Kasumi-1 (cell line): ENCODE measurements around the gene ADAMTS20.
A peak's percentile ranks its signal among the peaks of the same experiment; 100 is the strongest.

Source experiments
- DNase-seq, 2 experiments: peaks; one replicate each; lab custom pipeline; 2025; lab: John Stamatoyannopoulos, UW

Gene ADAMTS20

DNA sequence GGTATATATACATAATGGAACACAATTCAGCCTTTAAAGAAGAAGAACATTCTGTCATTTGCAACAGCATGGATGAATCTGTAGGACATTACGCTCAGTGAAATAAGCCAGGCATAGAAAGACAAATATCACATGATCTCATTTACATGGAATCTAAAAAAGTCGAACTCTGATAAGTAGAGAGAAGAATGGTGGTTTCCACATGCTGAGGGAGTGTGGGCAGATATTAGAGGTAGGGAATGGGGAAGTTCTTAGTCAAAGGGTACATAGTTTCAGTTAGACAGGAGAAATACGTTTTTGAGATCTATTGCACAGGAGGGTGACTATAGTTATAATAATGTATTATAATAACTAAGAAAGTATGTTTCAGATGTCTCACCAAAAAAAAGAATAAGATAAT, 71.4 kb downstream of the ADAMTS20 start:
- DNase-seq: peak in 1 of 2 experiments; percentile 14

DNA sequence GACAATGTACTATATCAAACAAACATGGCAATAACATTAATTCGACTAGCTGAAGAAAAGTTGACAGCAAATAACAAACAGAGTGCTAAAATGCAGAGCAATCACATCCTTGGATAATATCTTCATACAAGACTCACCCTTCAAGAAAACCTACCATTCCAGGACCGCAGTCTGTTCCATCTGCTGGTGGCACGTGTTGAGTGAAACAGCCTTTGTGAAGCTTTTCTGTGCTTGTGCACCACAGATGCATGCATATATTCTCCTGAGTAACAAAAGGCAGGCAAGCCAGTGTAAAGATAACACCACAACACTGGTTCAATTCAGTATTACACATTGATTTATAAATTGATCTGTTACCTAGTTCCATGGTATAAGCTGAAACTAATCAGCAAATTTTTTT, 89.3 kb downstream of the ADAMTS20 start:
- no peak for DNase-seq

DNA sequence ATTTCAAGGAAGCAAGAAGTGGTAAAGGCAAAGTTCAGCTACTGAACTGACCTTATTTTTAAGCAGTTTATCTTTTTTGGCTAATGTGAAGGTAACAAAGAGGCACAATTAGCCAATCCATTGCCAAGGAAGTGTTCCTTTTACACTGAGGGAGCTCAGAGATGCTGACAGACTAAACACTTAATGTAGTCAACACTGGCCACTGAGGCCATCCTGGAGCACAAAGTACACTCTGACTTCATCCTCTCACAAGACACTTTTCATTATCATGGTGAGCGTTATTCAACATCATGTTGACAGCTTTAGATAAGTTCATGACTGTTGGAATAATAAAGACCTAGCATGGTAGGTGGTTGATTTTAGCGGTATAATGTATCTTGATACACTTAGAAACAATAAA, 89.9 kb downstream of the ADAMTS20 start:
- DNase-seq: no peak

DNA sequence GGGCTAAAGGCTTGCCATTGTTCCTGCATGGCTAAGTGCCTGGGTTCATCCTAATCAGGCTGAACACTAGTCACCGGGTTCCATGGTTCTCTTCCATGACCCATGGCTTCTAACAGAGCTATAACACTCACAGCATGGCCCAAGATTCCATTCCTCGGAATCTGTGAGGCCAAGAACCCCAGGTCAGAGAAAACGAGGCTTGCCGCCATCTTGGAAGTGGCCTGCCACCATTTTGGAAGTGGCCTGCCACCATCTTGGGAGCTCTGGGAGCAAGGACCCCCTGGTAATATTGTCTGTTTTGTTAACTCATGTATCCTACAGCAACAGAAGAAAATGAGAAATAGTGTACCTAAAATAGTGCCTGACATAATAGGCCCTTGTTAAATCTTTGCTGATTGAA, 92.7 kb downstream of the ADAMTS20 start:
- no peak for DNase-seq

DNA sequence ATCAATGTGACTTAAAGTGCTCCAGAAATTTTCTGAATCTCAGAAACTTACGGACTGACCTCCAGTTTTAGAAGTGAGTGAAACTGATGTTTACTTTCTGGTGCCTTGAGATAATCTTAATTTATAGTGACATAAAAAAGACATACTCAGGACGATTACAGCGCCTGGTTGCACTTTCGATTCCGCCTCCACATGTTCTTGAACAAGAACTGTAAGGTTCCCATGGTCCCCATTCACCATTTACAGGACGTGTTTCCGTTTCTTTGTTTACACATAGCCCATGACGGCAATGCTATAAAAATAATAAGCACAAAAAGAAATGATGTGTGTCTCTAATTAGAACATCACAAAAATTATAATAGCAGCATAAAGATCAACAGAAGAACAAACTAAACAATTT, 98.2 kb downstream of the ADAMTS20 start:
- DNase-seq: no peak

DNA sequence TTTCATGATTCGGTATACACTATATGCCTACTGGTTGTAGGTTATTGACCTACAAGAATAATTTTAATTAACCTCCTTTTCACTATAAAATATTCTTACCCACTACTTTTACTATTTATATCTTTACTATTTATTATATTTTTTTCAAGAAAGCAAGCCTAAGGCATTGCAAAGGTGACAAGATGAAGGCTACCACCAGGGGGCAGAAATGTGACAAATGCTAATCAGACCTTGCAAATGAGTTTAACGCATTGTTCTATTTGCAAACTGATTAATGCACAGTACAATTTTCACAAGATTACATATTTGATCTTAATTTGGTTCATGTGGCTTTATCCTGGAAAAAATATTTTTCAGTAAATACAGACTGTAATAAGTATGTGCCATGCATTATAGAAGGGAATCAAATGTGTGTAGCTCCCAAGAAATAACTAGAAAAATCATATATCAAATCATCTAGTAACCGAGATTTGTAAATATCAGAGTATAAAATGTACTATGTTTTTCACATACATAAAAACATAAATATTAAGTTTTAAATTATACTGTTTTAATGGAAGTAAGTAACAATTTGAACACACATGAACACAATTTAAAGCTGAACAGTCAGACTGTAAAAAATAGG, 107.0 kb downstream of the ADAMTS20 start:
- peak; percentile 61 to 73 for DNase-seq

DNA sequence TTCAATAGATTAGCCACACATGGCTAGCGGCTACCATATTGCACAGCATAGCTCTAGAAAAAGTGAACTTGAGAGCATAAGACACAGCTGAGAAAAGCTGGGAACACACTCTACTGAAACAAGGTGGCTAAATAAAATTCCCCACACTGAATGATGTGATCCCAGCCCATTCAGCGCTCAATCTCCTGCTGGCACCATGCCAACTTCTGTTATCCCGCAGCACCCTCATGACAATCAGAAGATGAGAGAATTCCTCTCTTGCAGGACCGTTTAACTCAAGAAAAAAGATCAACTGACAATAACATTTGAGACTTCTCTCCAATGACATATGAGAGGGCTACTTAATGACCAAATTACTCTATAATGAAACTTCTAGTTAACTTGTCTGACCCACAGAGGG, 115.4 kb downstream of the ADAMTS20 start:
- no peak for DNase-seq

DNA sequence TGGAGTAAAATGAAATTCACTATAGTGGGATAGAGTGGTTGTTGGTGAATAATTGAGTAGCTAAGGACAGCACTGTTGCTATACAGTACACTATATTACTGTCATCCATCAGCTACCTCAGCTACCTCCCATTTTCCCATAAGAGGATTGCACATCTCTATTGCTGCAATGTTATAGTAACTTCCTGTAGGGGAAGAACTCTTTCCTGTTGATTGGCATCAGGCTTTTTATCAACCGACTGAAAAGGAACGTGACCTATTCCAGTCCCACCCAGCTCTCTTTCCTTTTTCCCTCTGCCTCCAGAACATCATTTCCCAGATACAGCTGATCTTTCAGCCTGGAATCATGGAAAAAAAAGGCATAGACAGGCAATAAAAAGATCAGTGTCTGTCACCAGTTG, 117.4 kb downstream of the ADAMTS20 start:
- no peak for DNase-seq

DNA sequence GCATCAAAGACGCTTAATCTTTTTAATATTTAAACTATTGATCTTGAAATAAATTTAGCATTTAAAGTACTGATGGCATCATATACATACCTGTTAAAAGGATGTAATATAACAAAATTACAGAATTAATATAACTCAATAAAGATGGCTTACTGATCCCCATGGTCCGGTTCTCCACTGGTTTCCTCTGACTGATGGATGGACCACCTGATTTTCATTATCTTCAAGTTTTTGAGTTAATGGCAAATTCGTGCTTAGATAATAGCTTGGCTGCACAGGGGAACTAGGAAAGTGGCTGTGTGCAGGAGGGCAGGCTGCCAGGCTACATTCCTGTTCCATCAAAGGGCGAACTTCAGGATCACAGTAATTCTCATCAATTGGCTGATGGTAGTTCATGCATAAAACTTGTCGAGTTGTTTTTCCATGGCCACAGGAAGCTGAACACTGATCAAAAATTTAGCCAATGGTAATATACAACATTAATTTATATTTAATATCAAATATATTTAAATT, 123.9 kb downstream of the ADAMTS20 start:
- DNase-seq: no peak

DNA sequence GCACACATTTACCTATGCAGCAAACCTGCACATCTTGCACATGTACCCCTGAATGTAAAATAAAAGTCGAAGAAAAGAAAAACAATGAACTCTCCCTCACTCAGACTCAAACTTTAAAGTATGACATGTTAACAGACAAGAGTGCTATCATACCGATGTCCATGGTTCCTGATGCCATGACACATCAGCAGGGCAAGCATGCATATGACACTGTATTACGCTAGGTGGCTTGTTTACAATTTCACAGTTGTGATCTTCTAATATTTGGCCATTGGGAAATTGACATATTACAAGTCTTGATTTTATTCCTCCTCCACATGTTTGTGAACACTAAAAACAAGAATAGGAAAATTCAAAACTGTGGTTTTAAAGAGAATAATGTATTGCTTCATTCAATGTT, 126.6 kb downstream of the ADAMTS20 start:
- DNase-seq: no peak

DNA sequence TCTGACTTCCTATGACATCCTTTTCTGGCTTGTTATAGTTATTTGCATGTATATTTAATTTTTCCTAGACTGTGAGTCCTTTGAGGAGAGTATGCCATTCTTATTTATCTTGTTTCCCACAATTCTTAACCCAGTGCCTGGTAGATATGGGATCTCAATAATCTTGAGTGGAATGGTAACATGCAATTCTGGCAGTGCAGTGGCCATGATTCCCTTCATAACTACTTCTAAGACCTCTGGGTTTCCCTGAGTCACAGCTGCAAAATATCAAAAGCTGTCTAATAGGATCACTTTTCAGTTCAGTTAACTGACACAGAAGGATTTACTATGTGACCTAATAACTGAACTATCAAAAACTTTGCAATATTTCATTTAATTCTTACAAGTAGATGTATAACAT, 135.0 kb downstream of the ADAMTS20 start:
- no peak for DNase-seq

DNA sequence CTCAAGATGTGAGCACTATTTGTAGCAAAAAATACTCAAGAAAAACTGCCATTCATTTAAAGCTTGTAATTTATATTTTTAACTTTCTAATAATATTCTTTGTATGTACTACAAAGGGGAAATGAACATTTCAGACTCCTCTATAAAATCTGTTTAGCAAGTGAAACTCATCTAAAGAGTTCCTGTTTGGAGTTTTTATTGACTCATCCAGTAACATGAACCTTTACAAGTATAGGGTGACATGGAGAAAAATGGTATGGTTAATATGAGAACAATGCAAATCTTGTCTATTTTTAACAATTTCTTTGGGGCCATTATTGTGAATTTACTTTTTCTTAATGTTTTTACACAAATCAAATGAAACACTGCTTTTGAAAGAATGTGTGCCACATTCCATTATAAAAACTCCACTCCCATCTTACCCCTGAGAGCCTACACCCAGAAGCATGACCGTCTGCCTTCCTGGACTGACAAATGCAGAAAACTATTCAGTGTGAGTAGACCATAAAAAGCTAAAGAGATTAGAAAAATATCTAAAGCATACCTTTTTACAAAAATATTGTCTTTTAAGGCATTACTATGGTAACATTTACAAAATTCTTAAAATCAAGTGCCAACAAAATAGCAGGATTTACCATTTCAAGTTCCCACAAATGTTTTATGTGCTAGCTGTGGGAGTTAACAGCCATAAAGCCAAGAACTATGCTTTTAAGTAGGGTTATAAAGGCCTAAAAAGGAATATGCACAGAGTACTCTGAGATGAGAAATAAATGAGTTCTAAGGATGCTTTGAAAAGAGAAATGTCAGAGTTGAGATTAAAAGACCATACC, 144.0 kb downstream of the ADAMTS20 start:
- no peak for DNase-seq

DNA sequence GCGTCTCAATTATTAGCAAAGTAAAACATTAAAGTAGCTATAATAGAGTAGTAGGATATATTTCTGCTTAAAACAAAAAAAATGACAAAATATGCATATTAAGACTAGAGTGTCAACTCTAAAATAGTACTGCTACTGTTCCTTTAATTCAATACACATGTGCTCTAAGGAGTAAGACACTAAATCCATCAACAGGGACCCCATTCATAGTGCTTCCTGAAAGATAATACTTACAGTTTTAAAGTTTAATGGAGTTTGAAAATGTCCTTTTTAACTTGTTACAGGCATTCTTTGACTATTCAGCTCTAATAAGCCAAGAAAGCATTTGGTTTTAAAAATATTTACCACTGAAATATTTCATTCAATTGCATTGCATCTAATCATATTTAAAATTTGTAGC, 145.2 kb downstream of the ADAMTS20 start:
- no peak for DNase-seq

DNA sequence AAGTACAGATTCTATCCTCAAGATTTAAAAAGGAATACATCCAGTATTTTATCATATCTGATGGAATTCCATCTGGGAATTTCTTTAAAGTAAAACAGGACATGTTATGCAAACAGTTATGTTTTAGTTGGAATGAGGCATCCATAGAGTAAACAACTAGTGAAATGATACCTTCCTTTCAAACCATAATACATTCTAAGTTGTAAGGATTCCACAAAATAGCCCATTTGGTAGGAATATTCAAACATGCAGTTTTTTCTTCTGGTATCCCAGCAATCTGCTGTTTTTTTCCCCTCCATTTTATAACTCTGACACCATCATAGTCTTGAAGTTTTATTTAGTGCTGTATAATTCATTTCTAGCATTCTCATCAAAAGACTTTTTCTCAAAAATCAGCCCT, 149.6 kb downstream of the ADAMTS20 start:
- DNase-seq: no peak

DNA sequence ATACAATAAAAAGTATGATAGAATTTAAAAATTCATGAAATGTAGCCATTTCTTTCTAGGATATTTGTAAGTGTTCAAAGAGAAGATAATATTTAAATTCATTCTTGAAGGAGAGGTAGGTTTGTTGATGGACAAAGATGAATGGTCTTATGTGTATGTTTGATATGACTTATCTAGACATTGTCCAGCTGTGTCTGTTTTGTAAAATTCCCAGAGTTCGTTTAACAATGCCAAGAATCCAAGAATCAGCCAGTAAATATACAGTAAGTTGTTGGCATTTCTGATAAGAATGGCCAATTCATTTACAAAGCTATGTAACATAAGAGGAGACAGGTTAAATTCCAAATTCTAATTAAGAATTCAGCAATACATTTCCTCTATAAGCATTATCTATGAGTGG, 150.9 kb downstream of the ADAMTS20 start:
- DNase-seq: no peak

DNA sequence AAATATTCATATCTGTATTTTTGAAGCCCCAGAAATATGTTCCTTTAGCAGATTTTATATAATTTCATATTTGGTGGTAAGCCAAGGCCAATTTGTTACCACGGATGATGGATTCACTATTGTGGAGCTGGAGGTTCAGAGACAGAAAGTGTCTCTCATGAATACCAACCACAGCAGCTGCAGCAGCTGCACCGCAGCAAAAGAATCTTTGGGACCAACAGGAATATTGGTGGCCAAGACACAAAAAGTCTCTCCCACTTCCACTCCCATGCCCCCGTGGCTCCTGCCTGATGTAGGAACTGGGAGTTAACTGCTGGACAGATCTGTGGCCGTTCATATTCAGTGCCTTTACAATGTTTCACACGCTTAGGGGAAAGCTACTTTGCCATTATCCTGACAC, 155.3 kb downstream of the ADAMTS20 start:
- no peak for DNase-seq

DNA sequence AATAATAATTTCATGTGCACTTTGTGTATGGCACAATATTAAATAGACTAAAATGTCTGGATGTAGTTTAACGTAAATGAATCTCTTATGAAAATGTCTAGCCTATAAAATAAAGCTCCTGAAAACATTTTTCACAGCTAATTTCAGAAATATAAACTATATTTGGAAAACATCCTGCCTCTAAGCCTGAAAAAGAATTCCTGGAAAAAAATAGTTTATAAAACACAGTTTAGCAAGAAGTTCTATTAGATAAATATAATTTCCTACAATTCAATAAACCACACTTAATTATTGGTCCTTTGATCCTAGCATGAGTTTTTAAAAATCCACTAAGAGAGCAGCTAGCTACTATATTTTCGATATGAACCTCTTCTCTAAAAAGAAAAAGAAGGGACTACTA, 159.9 kb downstream of the ADAMTS20 start:
- DNase-seq: no peak

DNA sequence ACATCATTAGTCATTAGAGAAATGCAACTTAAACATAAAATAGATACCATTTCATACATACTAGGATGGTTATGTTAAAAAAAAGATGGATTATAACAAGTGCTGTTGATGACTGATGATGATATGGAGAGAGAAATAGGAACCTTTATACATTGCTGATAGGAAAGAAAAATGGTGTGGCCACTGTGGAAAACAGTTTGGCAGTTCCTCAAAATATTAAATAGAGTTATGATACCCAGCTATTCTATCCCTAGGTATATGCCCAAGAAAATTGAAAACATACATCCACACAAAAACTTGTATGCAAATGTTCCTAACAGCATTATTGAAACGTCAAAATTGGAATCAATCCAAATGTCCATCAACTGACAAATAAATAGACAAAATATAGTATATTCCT, 170.1 kb downstream of the ADAMTS20 start:
- no peak for DNase-seq

DNA sequence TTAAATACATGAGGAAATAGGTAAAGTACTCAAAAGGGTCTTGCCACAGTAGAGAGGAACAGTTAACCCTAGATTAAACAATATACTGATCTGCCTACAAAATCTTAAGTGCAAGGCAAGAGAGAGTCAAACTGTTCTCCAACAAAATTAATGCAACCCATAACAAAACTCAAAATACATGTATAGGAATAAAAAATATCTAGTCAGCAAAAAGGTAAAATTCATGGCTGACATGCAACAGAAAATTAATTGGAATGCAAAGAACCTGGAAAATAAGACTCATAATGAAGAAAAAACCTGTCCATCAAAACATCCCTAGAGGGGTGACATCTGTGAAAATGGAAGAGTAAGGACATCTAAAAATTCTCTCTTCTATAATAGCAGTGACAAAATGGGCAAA, 173.6 kb downstream of the ADAMTS20 start:
- no peak for DNase-seq

DNA sequence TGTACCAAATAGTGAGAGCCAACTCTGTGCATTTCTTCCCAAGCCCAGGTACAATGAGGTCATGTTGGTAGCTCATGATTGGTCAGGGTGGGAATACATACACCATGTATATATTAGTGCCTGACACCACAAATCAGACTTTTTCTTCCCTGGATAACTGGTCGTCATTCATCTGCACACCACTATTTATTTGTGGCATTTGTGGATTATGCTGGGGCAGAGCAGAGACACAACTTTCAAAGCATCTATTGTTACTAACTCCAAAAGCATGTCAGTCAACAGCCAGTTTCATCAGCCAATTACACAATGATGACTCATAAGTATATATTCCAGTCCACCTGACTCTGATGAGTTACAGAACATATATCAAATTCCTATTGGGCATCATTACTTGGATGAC, 181.7 kb downstream of the ADAMTS20 start:
- no peak for DNase-seq

DNA sequence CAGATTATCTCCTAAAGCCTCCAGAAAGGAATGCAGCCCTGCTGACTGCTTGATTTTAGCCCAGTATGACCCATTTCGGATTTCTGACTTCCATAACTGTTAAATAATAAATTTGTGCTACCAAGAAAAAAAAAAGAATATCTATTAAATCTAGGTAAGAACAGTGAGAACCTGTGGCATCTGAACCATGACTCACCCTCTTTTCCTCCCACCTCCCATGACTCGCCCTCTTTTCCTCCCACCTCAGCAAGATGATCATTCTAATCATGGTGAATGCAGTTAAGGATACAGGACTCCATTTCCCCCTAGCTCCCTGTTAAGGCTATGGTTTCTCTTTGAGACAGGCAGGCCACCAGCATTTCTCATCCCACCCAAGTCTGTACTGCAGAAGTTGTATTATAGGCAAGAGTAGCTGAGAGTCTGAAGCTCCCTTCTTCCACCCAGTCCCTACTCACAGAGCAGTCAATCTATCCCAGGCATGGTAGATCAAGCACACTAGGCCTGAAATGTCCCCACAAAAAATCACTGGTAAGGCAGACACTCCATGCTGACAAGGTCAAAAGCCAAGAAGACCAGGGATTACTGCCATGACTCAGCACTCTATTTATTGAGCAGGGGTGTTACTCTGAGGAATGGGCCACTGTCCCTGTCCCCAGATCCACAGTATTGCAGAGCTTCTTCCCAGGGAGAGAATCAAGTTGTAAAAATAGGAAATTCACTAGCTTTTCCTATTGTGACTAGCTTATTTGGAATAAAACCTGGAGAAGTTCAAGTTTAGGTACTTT, 188.9 kb downstream of the ADAMTS20 start:
- DNase-seq: no peak

DNA sequence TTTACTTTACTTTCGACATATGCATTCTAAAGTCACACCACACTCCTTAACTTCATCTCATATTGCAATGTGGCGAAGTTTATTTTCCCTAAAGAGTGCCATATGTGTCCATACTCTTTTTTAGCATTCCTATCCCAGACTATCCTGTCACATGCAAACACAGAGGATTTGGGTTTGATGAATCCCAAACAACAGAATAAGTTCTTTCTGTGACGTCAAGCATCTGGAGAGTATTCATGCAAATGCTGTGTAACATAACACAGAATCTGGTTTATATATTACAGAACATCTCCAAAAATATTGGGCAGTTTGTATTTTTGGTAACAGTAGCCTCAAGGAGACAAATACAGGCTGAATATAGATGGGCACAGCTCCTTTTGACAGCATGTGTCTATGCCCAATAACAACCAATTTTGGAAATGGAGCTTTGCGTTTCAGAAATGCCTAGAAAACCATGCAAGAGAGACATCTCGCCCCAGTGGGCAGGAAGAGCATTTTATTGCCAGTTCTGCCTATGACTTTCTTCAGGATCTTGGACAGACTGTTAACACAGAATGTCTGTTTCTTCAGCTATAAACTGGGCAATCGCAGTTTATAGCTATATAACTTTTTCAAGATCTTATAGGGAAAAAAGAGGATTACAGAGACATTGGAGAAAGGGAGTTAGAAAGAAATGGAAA, 190.8 kb downstream of the ADAMTS20 start:
- no peak for DNase-seq
